ENCODE measurements around the gene KATNIP.
"Not testable (repeated sequence)": the region's sequence is repeated elsewhere in the genome, so short reads cannot be mapped to it uniquely, and the experiment has no call there.

Gene KATNIP

GRCh38 chr16:27539120-27539519, 10.8 kb upstream of the KATNIP start:
- DNase-seq = no peak

GRCh38 chr16:27539636-27540035, 10.3 kb upstream of the KATNIP start:
- no peak for DNase-seq

GRCh38 chr16:27543801-27544200, 6.1 kb upstream of the KATNIP start:
- no peak for DNase-seq

GRCh38 chr16:27544671-27545070, 5.3 kb upstream of the KATNIP start:
- no peak for DNase-seq

- DNase-seq = no peak
These were observed 2.8 kb upstream of the KATNIP start for GRCh38 chr16:27547134-27547533.

- DNase-seq = no peak
These were observed 2.1 kb upstream of the KATNIP start for GRCh38 chr16:27547851-27548250.

- no peak for DNase-seq
These were observed 539 bp upstream of the KATNIP start for GRCh38 chr16:27549464-27549745.

- no peak for DNase-seq
These were observed 607 bp downstream of the KATNIP start for GRCh38 chr16:27550582-27550920.

GRCh38 chr16:27551036-27551435, 1.1 kb downstream of the KATNIP start:
- no peak for DNase-seq

GRCh38 chr16:27556471-27556870, 6.5 kb downstream of the KATNIP start:
- no peak for DNase-seq

GRCh38 chr16:27558434-27558833, 8.5 kb downstream of the KATNIP start:
- no peak for DNase-seq

- no peak for DNase-seq
These were observed 9.0 kb downstream of the KATNIP start for GRCh38 chr16:27558932-27559331.

GRCh38 chr16:27561216-27561615, 11.3 kb downstream of the KATNIP start:
- no peak for DNase-seq

- DNase-seq = no peak
These were observed 14.3 kb downstream of the KATNIP start for GRCh38 chr16:27564224-27564623.

- no peak for DNase-seq
These were observed 16.5 kb downstream of the KATNIP start for GRCh38 chr16:27566417-27566816.

- DNase-seq = no peak
These were observed 18.1 kb downstream of the KATNIP start for GRCh38 chr16:27568077-27568476.

- DNase-seq = not testable (repeated sequence)
These were observed 21.0 kb downstream of the KATNIP start for GRCh38 chr16:27570986-27571385.

- DNase-seq = no peak
These were observed 21.7 kb downstream of the KATNIP start for GRCh38 chr16:27571433-27572326.

GRCh38 chr16:27572711-27573110, 22.8 kb downstream of the KATNIP start:
- no peak for DNase-seq

- DNase-seq = no peak
These were observed 26.8 kb downstream of the KATNIP start for GRCh38 chr16:27576729-27577128.

- DNase-seq = no peak
These were observed 29.4 kb downstream of the KATNIP start for GRCh38 chr16:27579087-27579980.

- no peak for DNase-seq
These were observed 32.9 kb downstream of the KATNIP start for GRCh38 chr16:27582883-27583282.

- no peak for DNase-seq
These were observed 33.7 kb downstream of the KATNIP start for GRCh38 chr16:27583634-27584033.

GRCh38 chr16:27585200-27585599, 35.3 kb downstream of the KATNIP start:
- DNase-seq = no peak

All from activated gamma-delta T cell treated with Interleukin-2 at 50 U/mL for 16 hours (primary cell).